Activated CD8-positive, alpha-beta memory T cell treated with anti-CD3 and anti-CD28 coated beads for 1 hour (primary cell): Measurements from ENCODE around the gene A2ML1.
"Not testable (repeated sequence)": the region's sequence is repeated elsewhere in the genome, so short reads cannot be mapped to it uniquely, and the experiment has no call there.

Experiments
- DNase-seq, 2 donors: peaks; one replicate each; pipeline ENCODE4 v3.0.0-alpha.2; 2020; ENCODE audit warnings: low read depth in 1 of 2; ENCODE audit errors: extremely low read depth in 1 of 2

Gene A2ML1

DNA sequence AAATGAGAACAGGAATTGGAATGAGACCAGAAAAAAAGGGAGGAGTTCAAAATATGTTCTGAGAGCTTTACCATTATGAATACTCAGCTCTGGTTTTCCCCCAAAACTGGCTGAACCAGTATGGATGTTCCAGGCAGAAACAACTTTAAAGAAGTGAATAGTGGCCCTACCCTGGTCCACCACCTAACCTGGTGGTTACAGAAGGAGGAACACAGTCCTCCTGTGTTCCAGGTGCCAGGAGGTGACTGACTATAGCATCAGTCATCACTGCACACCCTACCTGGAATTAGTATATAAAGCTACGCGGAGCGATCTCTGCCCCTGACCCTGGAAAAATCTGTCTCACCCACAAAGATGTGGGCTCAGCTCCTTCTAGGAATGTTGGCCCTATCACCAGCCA lies at the start of gene A2ML1:
Gene A2ML1 (plus strand): TSS at position 324 of the 400 bp plus-strand sequence. CDS start 31 bp downstream, at position 355.
- DNase-seq: no peak

DNA sequence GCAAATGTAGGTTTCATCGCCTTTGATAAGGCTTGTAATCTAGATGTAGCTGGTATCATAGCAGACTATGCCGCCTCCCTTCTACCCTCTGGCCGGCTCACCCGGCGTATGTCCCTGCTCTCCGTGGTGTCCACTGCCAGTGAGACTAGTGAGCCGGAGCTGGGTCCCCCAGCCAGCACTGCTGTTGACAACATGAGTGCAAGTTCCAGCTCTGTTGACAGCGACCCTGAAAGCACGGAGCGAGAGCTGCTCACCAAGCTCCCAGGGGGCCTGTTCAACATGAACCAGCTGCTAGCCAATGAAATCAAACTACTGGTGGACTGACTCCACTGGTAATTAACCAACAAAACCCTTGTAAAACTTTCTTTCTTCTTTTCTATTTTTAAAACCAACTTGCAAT lies 49.0 kb upstream of the A2ML1 start:
- no peak for DNase-seq

DNA sequence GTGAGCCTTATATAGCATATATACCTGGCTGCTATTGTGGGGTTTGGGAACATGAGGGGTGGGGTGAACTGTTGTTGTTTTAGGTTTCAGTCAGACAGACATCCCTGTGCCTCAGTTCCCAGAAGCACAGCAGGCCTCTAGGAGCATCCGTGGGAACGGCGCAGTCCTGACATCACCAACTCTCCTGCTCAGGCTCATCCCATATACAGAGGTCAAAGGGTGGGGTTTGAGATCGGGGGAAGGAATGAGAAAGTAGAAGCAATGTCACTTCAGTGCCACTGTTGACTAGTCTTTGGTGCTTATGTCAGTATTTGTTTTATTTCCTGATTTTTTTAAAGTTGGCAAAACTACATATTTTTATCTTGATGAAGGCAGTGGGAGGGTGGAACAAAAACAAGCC lies 43.1 kb upstream of the A2ML1 start:
- no peak for DNase-seq

DNA sequence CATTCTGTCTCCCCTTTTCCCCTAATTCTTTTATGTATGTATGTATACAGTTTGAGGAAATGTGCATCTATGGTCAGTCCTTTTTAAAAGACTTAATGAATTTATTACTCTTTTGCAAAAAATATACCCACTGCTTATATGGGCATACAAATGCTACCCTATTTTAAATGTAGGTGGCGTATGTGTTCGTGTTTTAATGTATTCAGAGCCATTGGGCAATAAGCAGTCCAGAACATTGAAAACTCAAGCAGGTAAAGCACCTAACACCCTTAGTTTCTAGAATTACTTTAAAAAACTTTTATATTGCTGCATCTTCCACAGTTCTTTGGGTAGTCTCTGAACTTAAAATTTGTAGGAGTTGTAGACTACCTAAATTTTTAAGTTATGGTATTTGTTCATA lies 42.6 kb upstream of the A2ML1 start:
- no peak for DNase-seq

DNA sequence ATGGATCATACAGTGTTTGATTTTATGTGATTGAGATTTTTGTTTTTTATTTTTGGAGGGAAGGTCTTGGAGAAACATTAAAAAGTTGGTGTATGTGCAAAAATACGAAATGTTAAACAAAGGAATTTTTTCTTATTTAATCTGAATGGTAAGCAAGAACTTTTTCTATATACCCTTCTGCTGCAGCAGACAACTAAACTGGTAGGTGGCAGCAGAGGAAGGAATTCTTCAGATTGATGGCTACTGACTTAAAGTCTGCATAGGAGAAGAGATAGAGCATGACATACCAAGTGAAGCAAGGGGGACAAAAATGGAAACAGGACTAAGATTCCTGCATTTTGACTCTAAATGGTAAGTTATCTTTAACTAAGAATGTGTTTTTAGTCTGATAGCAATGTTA lies 42.0 kb upstream of the A2ML1 start:
- no peak for DNase-seq

DNA sequence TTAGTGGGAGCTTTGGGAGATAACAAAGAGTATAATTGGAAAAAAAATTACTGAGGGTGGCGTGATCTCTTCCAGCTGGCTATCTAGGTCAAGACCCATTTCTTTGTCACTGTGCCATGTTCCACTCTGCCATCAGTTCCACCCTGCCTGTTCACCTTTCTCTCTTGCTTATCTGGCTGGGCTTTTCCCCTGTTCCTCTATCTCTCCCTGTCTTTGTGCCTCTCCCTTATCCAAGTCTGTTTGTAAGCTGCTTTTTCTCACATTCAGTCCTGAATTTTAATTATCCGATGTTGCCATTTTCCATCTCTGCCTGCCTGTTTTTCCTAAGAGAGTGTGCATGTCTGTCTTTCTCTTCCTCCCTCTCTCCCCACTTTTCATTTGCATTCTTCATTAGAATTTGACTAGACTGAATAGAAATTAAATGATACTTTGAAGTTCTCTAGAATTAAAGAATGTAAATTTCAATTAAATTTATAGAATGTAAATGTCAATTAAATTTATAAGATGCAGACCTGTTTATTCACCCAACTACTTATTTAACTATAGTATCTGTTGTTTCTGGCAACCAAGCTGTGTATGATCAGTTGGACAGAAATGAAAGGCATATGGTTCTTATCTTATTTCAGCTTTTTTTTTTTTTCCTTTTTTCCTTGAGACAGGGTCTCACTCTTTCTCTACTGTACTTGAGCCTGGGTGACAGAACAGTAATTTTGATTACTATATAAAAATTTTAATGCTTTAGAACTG lies 40.9 kb upstream of the A2ML1 start:
- DNase-seq: no peak

DNA sequence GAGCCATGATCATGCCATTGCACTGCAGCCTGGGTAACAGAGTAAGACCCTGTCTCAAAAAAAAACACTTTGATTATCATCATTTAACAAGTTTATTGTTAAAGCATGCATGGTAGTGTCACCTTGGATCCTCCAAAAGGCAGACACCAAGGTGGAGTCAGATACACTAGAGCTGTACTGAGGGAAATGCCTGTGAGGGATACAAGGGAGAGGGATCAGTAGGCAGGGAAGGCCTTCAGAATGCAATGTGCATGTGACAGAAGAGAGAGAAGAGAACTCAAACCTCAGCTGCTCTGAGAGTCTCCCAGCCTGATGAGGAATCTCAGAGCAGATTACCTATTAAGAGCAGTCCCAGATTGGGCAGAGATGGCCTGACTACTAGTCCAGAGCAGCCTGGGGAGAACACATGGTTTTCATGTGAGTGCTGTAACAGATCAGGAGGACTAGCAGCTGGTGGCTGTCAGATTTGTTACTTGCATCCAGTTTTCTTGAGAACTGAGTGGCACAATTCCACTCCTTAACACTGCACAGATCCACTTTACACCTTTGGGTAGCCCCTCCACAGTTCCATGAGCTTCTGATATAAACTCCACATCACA lies 38.0 kb upstream of the A2ML1 start:
- no peak for DNase-seq

DNA sequence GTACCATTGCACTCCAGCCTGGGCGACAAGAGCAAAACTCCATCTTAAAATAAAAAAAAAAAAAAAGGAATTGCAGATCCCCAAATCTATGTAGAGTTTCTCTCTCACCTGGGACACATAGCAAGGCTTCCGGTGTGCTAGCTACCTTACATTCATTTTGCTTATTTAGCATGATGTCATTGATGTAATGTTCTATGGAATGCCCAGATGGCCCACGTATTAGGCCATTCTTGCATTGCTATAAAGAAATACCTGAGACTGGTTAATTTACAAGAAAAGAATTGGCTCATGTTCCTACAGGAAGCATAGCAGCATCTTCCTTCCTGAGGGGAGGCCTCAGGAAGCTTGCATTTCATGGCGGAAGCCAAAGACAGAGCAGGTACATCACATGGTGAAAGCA lies 36.9 kb upstream of the A2ML1 start:
- DNase-seq: no peak

DNA sequence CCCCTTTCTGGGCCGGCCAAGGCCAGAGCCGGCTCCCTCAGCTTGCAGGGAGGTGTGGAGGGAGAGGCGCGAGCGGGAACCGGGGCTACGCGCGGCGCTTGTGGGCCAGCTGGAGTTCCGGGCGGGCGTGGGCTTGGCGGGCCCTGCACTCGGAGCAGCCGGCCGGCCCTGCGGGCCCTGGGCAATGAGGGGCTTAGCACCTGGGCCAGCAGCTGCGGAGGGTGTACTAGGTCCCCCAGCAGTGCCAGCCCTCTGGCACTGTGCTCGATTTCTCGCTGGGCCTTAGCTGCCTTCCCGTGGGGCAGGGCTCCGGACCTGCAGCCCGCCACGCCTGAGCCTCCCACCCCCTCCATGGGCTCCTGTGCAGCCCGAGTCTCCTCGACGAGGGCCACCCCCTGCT lies 35.2 kb upstream of the A2ML1 start:
- not testable (repeated sequence) for DNase-seq

DNA sequence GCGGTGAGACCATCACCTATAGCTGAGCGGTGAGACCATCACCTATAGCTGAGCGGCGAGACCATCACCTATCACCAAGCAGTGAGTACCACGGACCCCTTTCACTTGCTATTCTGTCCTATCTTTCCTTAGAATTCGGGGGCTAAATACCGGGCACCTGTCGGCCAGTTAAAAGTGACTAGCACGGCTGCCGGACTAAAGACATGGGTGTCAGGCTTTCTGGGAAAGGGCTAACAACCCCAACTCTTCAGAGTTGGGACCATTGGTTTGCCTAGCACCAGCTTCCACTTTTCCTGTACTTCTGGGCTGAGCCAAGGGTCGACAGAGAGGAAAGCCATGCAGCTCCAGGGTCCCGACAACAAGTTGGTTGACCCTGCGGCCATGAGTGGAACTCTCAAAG lies 33.7 kb upstream of the A2ML1 start:
- not testable (repeated sequence) for DNase-seq

DNA sequence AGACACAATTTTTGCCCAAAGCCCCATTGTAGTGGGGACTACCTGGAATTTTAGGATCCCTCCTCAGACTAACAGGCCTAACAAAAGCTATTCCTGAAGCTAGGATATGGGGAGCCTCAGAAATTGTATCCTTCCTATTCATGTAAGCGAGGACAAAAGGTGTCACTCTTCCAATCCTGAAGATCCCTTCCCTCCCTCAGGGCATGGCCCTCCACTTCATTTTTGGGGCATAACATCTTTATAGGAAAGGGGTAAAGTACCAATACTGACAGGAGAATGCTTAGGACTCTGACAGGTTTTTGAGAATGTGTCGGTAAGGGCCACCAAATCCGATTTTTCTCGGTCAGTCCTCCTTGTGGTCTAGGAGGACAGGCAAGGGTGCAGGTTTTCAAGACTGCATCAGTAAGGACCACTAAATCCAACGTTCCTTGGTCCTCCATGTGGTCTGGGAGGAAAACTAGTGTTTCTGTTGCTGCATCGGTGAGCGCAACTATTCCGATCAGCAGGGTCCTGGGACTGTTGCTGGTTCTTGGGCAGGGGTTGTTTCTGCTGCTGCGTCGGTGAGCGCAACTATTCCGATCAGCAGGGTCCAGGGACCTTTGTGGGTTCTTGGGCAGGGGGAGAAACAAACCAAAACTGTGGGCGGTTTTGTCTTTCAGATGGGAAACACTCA lies 32.9 kb upstream of the A2ML1 start:
- not testable (repeated sequence) for DNase-seq

DNA sequence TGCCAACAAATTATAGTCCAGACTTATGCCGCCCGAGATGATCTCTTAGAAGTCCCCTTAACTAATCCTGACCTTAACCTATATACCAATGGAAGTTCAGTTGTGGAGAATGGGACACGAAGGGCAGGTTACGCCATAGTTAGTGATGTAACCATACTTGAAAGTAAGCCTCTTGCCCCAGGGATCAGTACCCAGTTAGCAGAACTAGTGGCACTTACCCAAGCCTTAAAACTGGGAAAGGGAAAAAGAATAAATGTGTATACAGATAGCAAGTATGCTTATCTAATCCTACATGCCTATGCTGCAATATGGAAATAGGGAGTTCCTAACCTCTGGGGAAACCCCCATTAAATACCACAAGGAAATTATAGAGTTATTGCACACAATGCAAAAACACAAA lies 29.2 kb upstream of the A2ML1 start:
- DNase-seq: not testable (repeated sequence)

DNA sequence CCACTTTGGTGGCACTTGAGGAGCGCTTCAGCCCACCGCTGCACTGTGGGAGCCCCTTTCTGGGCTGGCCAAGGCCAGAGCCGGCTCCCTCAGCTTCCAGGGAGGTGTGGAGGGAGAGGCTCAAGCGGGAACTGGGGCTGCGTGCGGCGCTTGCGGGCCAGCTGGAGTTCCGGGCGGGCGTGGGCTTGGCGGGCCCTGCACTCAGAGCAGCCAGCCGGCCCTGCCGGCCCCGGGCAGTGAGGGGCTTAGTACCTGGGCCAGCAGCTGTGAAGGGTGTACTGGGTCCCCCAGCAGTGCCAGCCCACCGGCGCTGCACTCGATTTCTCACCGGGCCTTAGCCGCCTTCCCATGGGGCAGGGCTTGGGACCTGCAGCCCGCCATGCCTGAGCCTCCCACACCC lies 27.8 kb upstream of the A2ML1 start:
- not testable (repeated sequence) for DNase-seq

DNA sequence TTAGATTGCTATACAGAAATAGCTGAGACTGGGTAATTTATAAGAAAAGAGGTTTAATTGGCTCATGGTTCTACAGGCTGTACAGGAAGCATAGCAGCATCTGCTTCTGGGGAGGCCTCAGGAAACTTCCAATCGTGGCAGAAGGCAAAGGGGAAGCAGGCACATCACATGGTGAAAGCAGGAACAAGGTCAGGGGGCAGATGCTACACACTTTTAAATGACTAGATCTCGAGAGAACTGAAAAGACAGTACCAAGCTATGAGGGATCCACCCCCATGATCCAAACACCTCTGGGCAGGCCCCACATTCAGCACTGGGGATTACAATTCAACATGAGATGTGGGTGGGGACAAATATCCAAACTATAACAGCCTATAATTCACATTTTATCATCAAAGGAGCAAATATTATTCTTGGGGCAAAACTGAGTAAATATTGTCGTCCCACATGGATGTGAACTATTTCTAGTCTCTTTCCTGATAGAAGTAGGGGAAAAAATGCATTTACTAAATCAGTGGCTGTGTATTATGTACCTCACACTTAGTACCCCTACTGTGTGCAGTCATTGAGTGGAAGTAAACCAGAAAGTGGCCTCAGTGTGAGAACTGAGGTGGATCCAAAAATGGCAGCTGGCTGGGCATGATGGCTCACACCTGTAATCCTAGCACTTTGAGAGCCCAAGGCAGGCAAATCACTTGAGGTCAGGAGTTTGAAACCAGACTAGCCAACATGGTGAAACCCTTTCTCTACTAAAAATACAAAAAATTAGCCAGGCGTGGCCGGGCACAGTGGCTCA lies 25.4 kb upstream of the A2ML1 start:
- no peak for DNase-seq

DNA sequence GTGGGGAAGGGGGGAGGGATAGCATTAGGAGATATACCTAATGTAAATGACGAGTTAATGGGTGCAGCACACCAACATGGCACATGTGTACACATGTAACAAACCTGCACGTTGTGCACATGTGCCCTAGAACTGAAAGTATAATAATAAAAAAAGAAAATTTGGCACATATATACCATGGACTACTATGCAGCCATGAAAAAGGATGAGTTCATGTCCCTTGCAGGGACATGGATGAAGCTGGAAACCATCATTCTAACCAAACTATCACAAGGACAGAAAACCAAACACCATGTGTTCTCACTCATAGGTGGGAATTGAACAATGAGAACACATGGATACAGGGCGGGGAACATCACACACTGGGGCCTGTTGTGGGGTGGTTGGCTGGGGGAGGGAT lies 21.2 kb upstream of the A2ML1 start:
- DNase-seq: not testable (repeated sequence)

DNA sequence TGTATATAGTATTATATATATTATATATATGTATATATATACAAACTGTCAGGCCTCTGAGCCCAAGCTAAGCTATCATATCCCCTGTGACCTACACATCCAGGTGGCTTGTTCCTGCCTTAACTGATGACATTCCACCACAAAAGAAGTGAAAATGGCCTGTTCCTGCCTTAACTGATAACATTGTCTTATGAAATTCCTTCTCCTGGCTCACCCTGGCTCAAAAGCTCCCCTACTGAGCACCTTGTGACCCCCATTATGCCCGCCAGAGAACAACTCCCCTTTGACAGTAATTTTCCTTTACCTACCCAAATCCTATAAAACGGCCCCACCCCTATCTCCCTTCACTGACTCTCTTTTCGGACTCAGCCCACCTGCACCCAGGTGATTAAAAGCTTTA lies 17.6 kb upstream of the A2ML1 start:
- DNase-seq: not testable (repeated sequence)

DNA sequence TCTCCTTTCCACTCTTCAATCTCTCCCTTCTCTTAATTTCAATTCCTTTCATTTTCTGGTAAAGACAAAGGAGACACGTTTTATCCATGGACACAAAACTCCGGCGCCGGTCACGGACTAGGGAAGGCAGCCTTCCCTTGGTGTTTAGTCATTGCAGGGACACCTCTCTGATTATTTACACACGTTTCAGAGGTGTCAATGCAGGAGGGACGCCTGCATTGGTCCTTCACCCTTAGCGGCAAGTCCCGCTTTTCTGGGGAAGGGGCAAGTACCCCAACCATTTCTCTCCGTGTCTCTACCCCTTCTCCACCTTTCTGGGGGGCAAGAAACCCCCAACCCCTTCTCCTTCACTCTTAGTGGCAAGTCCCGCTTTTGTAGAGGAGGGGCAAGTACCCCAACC lies 16.9 kb upstream of the A2ML1 start:
- DNase-seq: not testable (repeated sequence)

DNA sequence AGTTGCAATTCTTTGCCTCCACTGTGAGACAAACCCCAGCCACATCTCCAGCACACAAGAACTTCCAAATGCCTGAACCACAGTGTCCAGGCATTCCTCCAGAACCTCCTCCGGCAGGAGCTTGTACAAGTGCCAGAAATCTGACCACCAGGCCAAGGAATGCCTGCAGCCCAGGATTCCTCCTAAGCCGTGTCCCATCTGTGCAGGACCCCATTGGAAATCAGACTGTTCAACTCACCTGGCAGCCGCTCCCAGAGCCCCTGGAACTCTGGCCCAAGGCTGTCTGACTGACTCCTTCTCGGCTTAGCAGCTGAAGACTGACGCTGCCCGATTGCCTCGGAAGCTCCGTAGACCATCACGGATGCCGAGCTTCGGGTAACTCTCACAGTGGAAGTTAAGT lies 15.3 kb upstream of the A2ML1 start:
- not testable (repeated sequence) for DNase-seq

DNA sequence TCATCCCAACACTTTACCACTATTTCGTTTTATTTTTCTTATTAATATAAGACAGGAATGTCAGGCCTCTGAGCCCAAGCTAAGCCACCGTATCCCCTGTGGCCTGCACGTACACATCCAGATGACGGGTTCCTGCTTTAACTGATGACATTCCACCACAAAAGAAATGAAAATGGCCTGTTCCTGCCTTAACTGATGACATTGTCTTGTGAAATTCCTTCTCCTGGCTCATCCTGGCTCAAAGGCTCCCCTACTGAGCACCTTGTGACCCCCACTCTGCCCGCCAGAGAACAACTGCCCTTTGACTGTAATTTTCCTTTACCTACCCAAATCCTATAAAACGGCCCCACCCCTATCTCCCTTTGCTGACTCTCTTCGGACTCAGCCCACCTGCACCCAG lies 12.3 kb upstream of the A2ML1 start:
- DNase-seq: not testable (repeated sequence)

DNA sequence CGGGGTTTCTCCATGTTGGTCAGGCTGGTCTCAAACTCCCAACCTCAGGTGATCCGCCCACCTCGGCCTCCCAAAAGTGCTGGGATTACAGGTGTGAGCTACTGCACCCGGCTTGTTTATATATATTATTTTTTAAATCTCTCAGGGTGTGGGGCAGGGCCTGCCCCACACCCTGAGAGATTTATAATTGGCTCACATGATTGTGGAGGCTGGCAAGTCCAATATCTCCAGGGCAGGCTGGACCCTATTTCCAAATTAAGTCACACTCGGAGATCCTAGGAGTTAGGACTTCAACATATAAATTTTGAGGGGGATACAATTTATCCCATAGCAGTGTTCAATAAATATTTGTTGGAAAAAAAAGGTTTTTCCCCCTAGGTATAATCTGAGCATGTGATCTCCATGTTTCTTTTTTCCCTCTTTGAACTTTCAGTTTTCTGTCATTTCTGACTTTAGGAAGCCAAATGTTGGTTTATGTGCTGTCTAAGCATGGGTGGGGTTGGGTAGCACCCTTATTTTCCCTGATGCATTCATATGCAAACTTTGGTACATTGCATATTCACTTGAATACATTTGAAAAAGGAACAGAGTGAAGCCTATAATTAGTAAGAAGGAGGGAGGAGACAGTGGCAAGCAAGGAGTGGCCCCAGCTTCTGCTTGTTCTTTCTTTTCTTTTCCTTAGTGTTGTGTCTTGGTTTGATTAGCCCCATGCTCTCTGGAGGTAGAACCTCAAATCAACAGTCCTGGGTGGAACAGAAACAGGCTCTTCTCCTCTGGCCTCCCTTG lies 8.7 kb upstream of the A2ML1 start:
- DNase-seq: no peak
